UCSD-AML1 (cell line): ENCODE results near the gene SCN1B.
A peak's percentile ranks its signal among the peaks of the same experiment; 100 is the strongest.
"Not testable (repeated sequence)": the region's sequence is repeated elsewhere in the genome, so short reads cannot be mapped to it uniquely, and the experiment has no call there.

Experiments
- DNase-seq: peaks from one replicate; lab custom pipeline; 2025; ENCODE audit not compliant: unreplicated experiment; lab: John Stamatoyannopoulos, UW

SCN1B gene

GRCh38 chr19:35015954-35016351 lies 14.3 kb upstream of the SCN1B start:
- no peak for DNase-seq

GRCh38 chr19:35017507-35017906 lies 12.8 kb upstream of the SCN1B start:
- no peak for DNase-seq

- no peak for DNase-seq
Measured at GRCh38 chr19:35018379-35018778, 11.9 kb upstream of the SCN1B start.

- no peak for DNase-seq
Measured at GRCh38 chr19:35019144-35019543, 11.1 kb upstream of the SCN1B start.

- DNase-seq: no peak
Measured at GRCh38 chr19:35021016-35021415, 9.3 kb upstream of the SCN1B start.

- no peak for DNase-seq
Measured at GRCh38 chr19:35021596-35021995, 8.7 kb upstream of the SCN1B start.

GRCh38 chr19:35022460-35022859 lies 7.8 kb upstream of the SCN1B start:
- DNase-seq: peak; percentile 43

GRCh38 chr19:35023428-35023827 lies 6.8 kb upstream of the SCN1B start:
- DNase-seq: no peak

- no peak for DNase-seq
Measured at GRCh38 chr19:35024095-35024494, 6.2 kb upstream of the SCN1B start.

- no peak for DNase-seq
Measured at GRCh38 chr19:35025969-35026368, 4.3 kb upstream of the SCN1B start.

GRCh38 chr19:35026418-35026817 lies 3.9 kb upstream of the SCN1B start:
- DNase-seq: no peak

- DNase-seq: no peak
Measured at GRCh38 chr19:35027009-35027408, 3.3 kb upstream of the SCN1B start.

GRCh38 chr19:35027851-35028599 lies 2.2 kb upstream of the SCN1B start:
- DNase-seq: no peak

- DNase-seq: not testable (repeated sequence)
Measured at GRCh38 chr19:35028600-35028885, 1.7 kb upstream of the SCN1B start.

- not testable (repeated sequence) for DNase-seq
Measured at GRCh38 chr19:35029275-35029736, 964 bp upstream of the SCN1B start.

GRCh38 chr19:35029737-35030256 lies 473 bp upstream of the SCN1B start:
- no peak for DNase-seq

GRCh38 chr19:35031072-35031881 lies 1.0 kb downstream of the SCN1B start:
- no peak for DNase-seq

- no peak for DNase-seq
Measured at GRCh38 chr19:35032356-35032865, 2.1 kb downstream of the SCN1B start.

GRCh38 chr19:35033067-35034004 lies 3.1 kb downstream of the SCN1B start:
- no peak for DNase-seq

- no peak for DNase-seq
Measured at GRCh38 chr19:35034005-35034502, 3.8 kb downstream of the SCN1B start.
